Chondrocyte (in vitro differentiated cells): ENCODE measurements around the gene NPC1L1. TPM values are rescaled to one million over a fixed set of nuclear protein-coding genes. Genes with fewer than 3 reads are reported as not detected.

ENCODE experiments used
- DNase-seq: peaks from one replicate; pipeline ENCODE4 v3.0.0; 2021; ENCODE audit warnings: mixed read lengths, low spot score
- H3K27ac Mint-ChIP-seq: one replicate; pipeline ENCODE4 v1.8.0; 2021; ENCODE audit warnings: mild to moderate bottlenecking, moderate library complexity, mixed read lengths; ENCODE audit not compliant: unreplicated experiment
- H3K27me3 Mint-ChIP-seq: 2 replicates; pipeline ENCODE4 v1.8.0; 2021; ENCODE audit warnings: low read depth, mixed read lengths
- H3K36me3 Mint-ChIP-seq: 2 replicates; pipeline ENCODE4 v1.8.0; 2021; ENCODE audit warnings: low read depth, mixed read lengths
- H3K4me1 Mint-ChIP-seq: 2 replicates; pipeline ENCODE4 v1.8.0; 2021; ENCODE audit warnings: low read depth, mild to moderate bottlenecking, mixed read lengths
- H3K4me3 Mint-ChIP-seq: one replicate; pipeline ENCODE4 v1.8.0; 2021; ENCODE audit warnings: mild to moderate bottlenecking, moderate library complexity, mixed read lengths; ENCODE audit not compliant: unreplicated experiment
- H3K9me3 Mint-ChIP-seq: 2 replicates; pipeline ENCODE4 v1.8.0; 2021; ENCODE audit warnings: low read depth, mixed read lengths
- total RNA-seq: library from RNA; stranded (reverse); gene quantifications from 3 replicates; pipeline ENCODE4 v1.2.1, GENCODE V29; 2021
- TF ChIP-seq, protein P1 (sequence below): fragments of 200-600 bp; sonication (generic); IDR thresholded peaks from 2 replicates; pipeline ENCODE4 v1.5.0; 2021; ENCODE audit warnings: antibody characterized with exemption, mild to moderate bottlenecking, moderate library complexity

Gene NPC1L1
- total RNA-seq, 1 donor from 2014 or later: not detected

DNA sequence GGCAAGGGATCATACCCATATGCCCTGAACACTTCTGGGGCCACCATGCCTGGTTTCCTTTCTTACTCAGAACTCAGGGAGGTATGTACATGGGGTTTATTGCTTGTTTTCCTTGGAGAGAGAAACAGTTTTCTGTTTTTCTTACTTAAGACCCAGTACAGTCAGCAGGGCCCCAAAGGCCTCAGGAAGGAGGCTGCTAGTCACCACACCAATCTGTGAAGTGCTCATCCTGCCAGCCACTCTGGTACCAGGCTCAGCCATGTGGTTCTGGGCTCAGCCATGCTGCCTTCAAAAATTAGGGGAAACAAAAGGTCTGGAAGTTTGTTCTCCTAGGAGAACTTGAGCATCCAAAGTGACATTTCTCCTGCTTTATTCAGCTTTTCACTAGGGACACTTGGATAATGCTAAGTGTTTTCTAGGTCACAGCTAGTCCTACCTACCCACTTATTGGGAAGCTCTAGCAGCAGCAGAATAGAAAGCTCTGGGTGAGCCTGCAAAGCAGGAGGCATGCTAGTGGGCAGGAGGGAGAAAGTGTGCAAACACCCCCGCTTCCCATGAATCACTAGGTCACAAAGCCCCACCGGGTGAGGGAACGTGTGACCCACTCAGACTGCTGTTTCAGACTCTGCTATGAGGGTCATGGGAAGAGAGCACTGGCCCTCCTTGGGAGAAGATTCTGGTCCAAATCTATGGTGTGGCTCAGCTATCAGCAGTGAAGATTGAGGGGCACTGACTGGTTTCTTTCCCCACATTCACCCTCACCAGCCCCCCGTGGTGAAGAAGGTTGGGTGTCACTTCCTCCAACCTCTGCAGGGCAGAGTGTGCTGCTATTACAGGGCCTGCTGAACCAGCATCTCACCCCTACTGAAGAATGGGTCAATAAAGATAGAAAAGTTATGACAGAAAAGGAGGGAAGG is 74.6 kb downstream of the NPC1L1 start:
- TF ChIP-seq, protein P1, sequence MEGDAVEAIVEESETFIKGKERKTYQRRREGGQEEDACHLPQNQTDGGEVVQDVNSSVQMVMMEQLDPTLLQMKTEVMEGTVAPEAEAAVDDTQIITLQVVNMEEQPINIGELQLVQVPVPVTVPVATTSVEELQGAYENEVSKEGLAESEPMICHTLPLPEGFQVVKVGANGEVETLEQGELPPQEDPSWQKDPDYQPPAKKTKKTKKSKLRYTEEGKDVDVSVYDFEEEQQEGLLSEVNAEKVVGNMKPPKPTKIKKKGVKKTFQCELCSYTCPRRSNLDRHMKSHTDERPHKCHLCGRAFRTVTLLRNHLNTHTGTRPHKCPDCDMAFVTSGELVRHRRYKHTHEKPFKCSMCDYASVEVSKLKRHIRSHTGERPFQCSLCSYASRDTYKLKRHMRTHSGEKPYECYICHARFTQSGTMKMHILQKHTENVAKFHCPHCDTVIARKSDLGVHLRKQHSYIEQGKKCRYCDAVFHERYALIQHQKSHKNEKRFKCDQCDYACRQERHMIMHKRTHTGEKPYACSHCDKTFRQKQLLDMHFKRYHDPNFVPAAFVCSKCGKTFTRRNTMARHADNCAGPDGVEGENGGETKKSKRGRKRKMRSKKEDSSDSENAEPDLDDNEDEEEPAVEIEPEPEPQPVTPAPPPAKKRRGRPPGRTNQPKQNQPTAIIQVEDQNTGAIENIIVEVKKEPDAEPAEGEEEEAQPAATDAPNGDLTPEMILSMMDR: no peak
- Mint-ChIP-seq H3K4me1 (peaks cover 58% of the 10 kb centered on the region), H3K27me3 (no peaks in the 10 kb centered on the region), H3K4me3 (no peak overlapping the region), H3K36me3 (peaks cover 7% of the 10 kb centered on the region), H3K9me3 (no peaks in the 10 kb centered on the region), H3K27ac (peak overlapping the region; percentile 85)
- DNase-seq: no peak

DNA sequence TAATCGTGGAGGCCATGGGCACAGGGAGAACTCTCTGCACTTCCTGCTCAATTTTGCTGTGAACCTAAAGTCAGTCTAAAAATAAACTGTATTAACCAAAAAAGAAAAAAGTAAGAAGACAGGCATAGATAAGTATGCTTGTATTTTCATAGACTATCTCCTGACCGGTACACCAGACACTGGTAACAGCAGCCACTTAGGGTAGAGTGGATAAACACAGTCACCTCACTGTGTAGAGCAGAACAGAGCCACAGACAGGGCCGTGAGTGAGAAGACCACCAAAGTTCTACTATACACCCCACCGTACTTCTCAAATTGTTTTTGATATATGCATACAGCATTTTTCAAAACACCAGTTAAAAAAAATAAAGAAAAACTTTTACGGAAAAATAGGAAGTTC is 75.6 kb downstream of the NPC1L1 start:
- TF ChIP-seq, protein P1: no peak
- no peak for DNase-seq
- Mint-ChIP-seq H3K27me3 (no peaks in the 10 kb centered on the region), H3K4me1 (peaks cover 65% of the 10 kb centered on the region), H3K9me3 (no peaks in the 10 kb centered on the region), H3K27ac (peak overlapping the region; percentile 72), H3K4me3 (no peak overlapping the region), H3K36me3 (peaks cover 5% of the 10 kb centered on the region)

GRCh38 chr7:44463169-44463808 is 77.8 kb downstream of the NPC1L1 start:
- no peaks in the 10 kb centered on the region for H3K27me3 Mint-ChIP-seq
- H3K9me3 Mint-ChIP-seq: no peaks in the 10 kb centered on the region
- H3K27ac Mint-ChIP-seq: no peak overlapping the region
- TF ChIP-seq, protein P1: peak; percentile 64
- DNase-seq: no peak
- H3K4me1 Mint-ChIP-seq: peaks cover 45% of the 10 kb centered on the region
- H3K4me3 Mint-ChIP-seq: no peak overlapping the region
- H3K36me3 Mint-ChIP-seq: peaks cover 10% of the 10 kb centered on the region

Other genes with a start within 250 kb of the NPC1L1 start
- 0.27 to 0.82 TPM (median 0.48 TPM) in 3 replicates for gene CAMK2B, start 215.7 kb downstream of the NPC1L1 start, total RNA-seq
- 99.5 to 105 TPM (median 105 TPM) in 3 replicates for gene NUDCD3, start 50.7 kb downstream of the NPC1L1 start, total RNA-seq
- 48.7 to 52.7 TPM (median 49.9 TPM) in 3 replicates for gene DDX56, start 32.6 kb upstream of the NPC1L1 start, total RNA-seq
- gene TMED4, start 40.9 kb upstream of the NPC1L1 start, total RNA-seq: 55.1 to 65.9 TPM (median 55.6 TPM) in 3 replicates
- gene OGDH, start 65.3 kb upstream of the NPC1L1 start, total RNA-seq: 80.0 to 128 TPM (median 83.7 TPM) in 3 replicates
- 68.5 to 73.5 TPM (median 72.6 TPM) in 3 replicates for gene ZMIZ2, start 207.5 kb upstream of the NPC1L1 start, total RNA-seq